ENCODE results near the gene OR10K1. TPM values are rescaled to one million over a fixed set of nuclear protein-coding genes. Genes with fewer than 3 reads are reported as not detected.

OR10K1 gene
- total RNA-seq, 6 donors from 2014 or later = not detected

DNA sequence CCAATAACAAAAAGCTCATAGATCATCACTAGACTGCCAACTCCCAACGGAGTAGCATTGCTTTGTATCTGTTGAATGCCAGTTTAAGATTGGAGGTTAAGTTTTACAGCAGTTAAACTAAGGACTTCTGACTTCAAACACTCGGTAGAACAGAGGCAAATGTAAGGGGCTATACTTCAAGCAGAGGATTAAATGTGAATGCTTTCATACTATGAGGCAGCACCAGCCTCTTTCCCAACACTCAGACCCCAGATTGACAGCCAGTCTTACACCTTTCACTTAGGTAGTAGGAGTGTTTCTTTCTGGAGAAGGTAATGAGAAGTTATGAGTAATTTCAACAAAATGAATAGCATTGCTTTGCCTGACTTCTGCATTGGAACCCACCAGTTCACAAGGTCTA, 33.2 kb downstream of the OR10K1 start:
- Histone ChIP-seq H3K9me3 (no peaks in the 10 kb centered on the region), H3K27me3 (no peaks in the 10 kb centered on the region), H3K36me3 (no peaks in the 10 kb centered on the region), H3K27ac (no peak overlapping the region), H3K4me1 (no peaks in the 10 kb centered on the region), H3K4me3 (no peak overlapping the region)
- ATAC-seq (ENCODE audit: low FRiP score in 2 of 2) (no peak), DNase-seq (no peak)
- WGBS, 2 donors = 28 to 41% methylated on average over 2 of the region's 2 CpGs
- no peak for TF ChIP-seq POLR2AphosphoS5 (IDR thresholded peaks at IDR 0.05)
- TF ChIP-seq, protein P1, sequence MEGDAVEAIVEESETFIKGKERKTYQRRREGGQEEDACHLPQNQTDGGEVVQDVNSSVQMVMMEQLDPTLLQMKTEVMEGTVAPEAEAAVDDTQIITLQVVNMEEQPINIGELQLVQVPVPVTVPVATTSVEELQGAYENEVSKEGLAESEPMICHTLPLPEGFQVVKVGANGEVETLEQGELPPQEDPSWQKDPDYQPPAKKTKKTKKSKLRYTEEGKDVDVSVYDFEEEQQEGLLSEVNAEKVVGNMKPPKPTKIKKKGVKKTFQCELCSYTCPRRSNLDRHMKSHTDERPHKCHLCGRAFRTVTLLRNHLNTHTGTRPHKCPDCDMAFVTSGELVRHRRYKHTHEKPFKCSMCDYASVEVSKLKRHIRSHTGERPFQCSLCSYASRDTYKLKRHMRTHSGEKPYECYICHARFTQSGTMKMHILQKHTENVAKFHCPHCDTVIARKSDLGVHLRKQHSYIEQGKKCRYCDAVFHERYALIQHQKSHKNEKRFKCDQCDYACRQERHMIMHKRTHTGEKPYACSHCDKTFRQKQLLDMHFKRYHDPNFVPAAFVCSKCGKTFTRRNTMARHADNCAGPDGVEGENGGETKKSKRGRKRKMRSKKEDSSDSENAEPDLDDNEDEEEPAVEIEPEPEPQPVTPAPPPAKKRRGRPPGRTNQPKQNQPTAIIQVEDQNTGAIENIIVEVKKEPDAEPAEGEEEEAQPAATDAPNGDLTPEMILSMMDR (IDR thresholded peaks at IDR 0.05) = no peak
- no peak for TF ChIP-seq POLR2A (IDR thresholded peaks at IDR 0.05)
- TF ChIP-seq EP300 (IDR thresholded peaks at IDR 0.05) = no peak

DNA sequence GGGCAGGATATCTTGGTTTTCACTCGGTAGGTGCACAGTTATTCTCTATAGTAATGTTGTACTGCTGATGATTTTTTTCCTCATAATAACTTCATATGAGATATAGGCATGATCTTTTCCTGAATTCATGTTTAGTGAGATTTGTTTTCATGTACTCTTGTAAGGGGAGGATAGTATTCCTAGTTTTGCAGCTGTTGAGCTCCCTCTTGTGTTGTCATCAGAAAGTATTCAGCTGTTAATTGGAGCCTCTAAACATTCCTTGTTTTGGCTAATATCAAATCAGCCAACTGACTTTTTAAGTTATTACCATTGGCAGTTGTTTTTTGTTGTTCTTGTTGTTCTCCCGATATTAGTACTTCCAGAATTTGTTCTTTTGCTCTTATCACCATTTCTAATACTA, 34.7 kb downstream of the OR10K1 start:
- TF ChIP-seq, protein P1 (IDR thresholded peaks at IDR 0.05) = peak in 1 of 6 experiments; percentile 18
- TF ChIP-seq POLR2AphosphoS5 (IDR thresholded peaks at IDR 0.05) = no peak
- Histone ChIP-seq H3K4me1 (no peaks in the 10 kb centered on the region), H3K9me3 (no peaks in the 10 kb centered on the region), H3K4me3 (no peak overlapping the region), H3K36me3 (no peaks in the 10 kb centered on the region), H3K27me3 (no peaks in the 10 kb centered on the region), H3K27ac (no peak overlapping the region)
- DNase-seq (no peak), ATAC-seq (ENCODE audit: low FRiP score in 2 of 2) (no peak)
- 40 to 41% methylated on average over 2 of the region's 2 CpGs for WGBS, 2 donors

DNA sequence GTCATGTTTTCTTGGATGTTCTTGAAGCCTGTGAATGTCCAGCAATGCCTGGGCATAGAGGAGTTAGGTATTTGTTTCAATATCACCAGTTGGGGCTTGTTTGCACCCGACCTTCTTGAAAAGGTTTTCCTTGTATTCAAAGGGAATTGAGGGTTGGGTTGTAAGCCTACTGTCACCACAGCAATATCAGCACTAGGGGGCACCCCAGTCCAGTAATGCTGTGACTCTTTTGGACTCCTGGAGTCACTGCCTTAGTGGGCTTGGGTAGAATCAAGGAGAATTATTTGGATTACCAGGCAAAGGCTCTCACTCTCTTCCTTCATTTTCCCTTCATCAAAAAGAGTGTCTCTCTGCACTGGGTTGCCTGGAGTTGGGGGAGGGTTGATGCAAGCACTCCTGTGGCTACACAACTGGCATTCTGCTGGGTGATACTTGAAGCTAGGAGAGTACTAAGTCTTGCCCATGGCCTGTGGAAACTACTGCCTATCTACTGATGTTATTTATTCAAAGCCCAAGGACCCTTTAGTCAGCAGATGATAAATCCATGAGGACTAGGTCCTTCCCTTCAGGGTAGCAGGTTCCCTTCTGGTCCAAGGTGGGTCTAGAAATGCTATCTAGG, 44.8 kb downstream of the OR10K1 start:
- WGBS, 2 donors = 0 to 35% methylated on average over 1 of the region's 1 CpG
- no peak for DNase-seq
- H3K4me1 ChIP-seq = no peaks in the 10 kb centered on the region
- H3K27me3 ChIP-seq = no peaks in the 10 kb centered on the region
- ATAC-seq (ENCODE audit: low FRiP score in 2 of 2) = peak in 1 of 2 donors; percentile 49
- no peak overlapping the region for H3K4me3 ChIP-seq
- TF ChIP-seq, protein P1 (IDR thresholded peaks at IDR 0.05) = peak in 3 of 6 experiments; percentile 31 to 42 (median 37)
- no peak for TF ChIP-seq POLR2A (IDR thresholded peaks at IDR 0.05)
- no peak overlapping the region for H3K27ac ChIP-seq
- H3K36me3 ChIP-seq = no peaks in the 10 kb centered on the region
- H3K9me3 ChIP-seq = no peaks in the 10 kb centered on the region

DNA sequence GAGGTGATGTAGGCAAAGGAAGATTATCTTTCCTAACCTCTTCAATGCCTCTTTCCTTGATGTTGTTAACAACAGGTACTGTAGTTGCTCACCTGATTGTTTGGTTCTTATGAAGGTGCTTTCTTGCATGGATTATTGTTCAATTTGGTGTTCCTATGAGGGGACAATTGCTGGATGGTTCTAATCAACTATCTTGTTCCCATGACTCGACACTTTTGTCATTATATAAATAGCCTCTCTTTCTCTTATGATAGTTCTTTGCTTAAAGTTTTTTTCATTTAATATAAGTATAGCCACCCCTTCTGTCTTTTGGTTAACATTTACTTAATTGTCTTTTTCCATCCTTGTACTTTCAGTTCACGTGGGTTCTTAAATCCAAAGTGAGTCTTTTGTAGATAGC, 45.9 kb downstream of the OR10K1 start:
- Histone ChIP-seq H3K27me3 (no peaks in the 10 kb centered on the region), H3K27ac (no peak overlapping the region), H3K36me3 (no peaks in the 10 kb centered on the region), H3K9me3 (no peaks in the 10 kb centered on the region), H3K4me3 (no peak overlapping the region), H3K4me1 (no peaks in the 10 kb centered on the region)
- WGBS, 2 donors = 82 to 85% methylated on average over 2 of the region's 2 CpGs
- TF ChIP-seq EP300 (IDR thresholded peaks at IDR 0.05) (no peak), POLR2A (IDR thresholded peaks at IDR 0.05) (no peak), POLR2AphosphoS5 (IDR thresholded peaks at IDR 0.05) (no peak)
- TF ChIP-seq, protein P1 (IDR thresholded peaks at IDR 0.05) = no peak
- DNase-seq (no peak), ATAC-seq (ENCODE audit: low FRiP score in 2 of 2) (no peak)

DNA sequence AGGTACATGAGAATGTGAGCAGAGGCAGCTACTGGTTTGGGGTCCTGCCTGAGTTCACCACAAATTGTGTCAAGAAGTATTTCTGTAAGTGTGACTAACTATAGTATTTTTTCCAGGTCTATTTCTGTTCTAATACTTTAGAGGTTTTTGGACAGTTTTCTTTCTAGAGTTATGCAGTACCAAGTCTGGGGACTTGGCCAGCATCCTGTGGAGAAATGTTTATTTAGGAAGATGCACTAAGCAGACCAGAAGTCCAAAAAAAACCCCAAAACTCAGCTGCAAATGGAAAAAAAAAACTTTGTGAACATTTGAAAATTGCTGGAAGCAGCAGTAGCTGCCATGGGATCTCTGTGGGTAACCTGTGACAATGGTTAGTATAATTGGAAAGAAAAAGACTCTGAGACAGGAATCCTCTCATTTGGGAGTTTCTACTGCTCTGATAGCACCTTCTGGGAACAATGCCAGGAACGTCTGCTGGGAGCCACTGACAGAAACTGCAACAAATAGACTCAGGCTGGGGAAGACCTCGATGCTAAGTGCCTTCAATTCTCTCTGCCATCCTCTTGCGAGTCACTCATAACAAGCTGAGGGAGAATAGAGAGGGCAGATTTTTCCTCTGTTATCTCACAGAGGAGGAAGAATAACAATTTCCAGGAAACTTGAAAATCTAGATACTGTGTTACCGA, 48.0 kb downstream of the OR10K1 start:
- Histone ChIP-seq H3K36me3 (no peaks in the 10 kb centered on the region), H3K27me3 (no peaks in the 10 kb centered on the region), H3K9me3 (no peaks in the 10 kb centered on the region), H3K27ac (no peak overlapping the region), H3K4me1 (no peaks in the 10 kb centered on the region), H3K4me3 (no peak overlapping the region)
- ATAC-seq (ENCODE audit: low FRiP score in 2 of 2) = no peak
- DNase-seq = no peak
- 29 to 43% methylated on average over 4 of the region's 4 CpGs for WGBS, 2 donors
- no peak for TF ChIP-seq POLR2AphosphoS5 (IDR thresholded peaks at IDR 0.05)

Measured in upper lobe of left lung (tissue), 6 donors.